H1 (cell line): ENCODE measurements around the gene OPCML. TPM values are rescaled to one million over a fixed set of nuclear protein-coding genes. Genes with fewer than 3 reads are reported as not detected.

Experiments
- CTCF ChIA-PET: fragments of 300-600 bp; sonication (Branson Sonifier 250); formaldehyde crosslinking; loops from one replicate; lab custom pipeline; 2021; ENCODE audit not compliant: partially characterized antibody; lab: Charles Lee
- POLR2A ChIA-PET: fragments of 300-600 bp; sonication (Branson Sonifier 250); formaldehyde crosslinking; loops from one replicate; lab custom pipeline; 2021; ENCODE audit warnings: inconsistent platforms; ENCODE audit not compliant: partially characterized antibody; lab: Charles Lee
- DNase-seq, 2 experiments: peaks; one replicate each; pipeline versions ENCODE4 v3.0.0 to v3.0.0-alpha.2; 2010 to 2022; ENCODE audit warnings: low spot score in 2 of 2, low read depth in 1 of 2, mixed read lengths in 1 of 2
- FAIRE-seq: peaks from 2 replicates; lab custom pipeline; 2011; peaks lifted over from hg19 to GRCh38; lab: Jason Lieb, UNC
- H2AFZ ChIP-seq: 2 replicates; pipeline ENCODE4 v1.8.1; 2012; ENCODE audit warnings: low read length, inconsistent platforms
- H2AK5ac ChIP-seq: 2 replicates; pipeline ENCODE4 v1.6.1; 2013; ENCODE audit warnings: low read depth, low read length
- H2BK120ac ChIP-seq: replicated peaks from 2 replicates; pipeline ENCODE3; 2013; ENCODE audit warnings: low read depth, low read length, inconsistent platforms
- H2BK12ac ChIP-seq: 2 replicates; pipeline ENCODE4 v1.6.1; 2013; ENCODE audit warnings: low read depth, low read length
- H2BK15ac ChIP-seq: 2 replicates; pipeline ENCODE4 v1.6.1; 2013; ENCODE audit warnings: low read length
- H2BK20ac ChIP-seq: 2 replicates; pipeline ENCODE4 v1.6.1; 2013; ENCODE audit warnings: low read length
- H2BK5ac ChIP-seq: 2 replicates; pipeline ENCODE4 v1.6.1; 2013; ENCODE audit warnings: low read depth, low read length
- H3K14ac ChIP-seq: 2 replicates; pipeline ENCODE4 v1.6.1; 2013; ENCODE audit warnings: inconsistent platforms; ENCODE audit not compliant: insufficient read length
- H3K18ac ChIP-seq: 2 replicates; pipeline ENCODE4 v1.6.1; 2013; ENCODE audit warnings: low read length; ENCODE audit errors: extremely low read depth
- H3K23ac ChIP-seq: 2 replicates; pipeline ENCODE4 v1.6.1; 2013; ENCODE audit warnings: inconsistent platforms; ENCODE audit not compliant: insufficient read length
- H3K23me2 ChIP-seq: 2 replicates; pipeline ENCODE4 v1.6.1; 2013; ENCODE audit warnings: low read depth, low read length
- H3K27ac ChIP-seq: 2 replicates; pipeline ENCODE4 v1.6.1; 2011; ENCODE audit warnings: low read depth, low read length, inconsistent platforms
- H3K27me3 ChIP-seq, 4 experiments: replicated peaks in 1 of 4; 1 replicate in 1 of 4; 2 replicates in 3 of 4; pipeline versions ENCODE4 v1.6.1 to v1.8.1; 2011 to 2013; ENCODE audit warnings: low read length in 3 of 4, mild to moderate bottlenecking in 3 of 4, inconsistent platforms in 2 of 4, mixed read lengths in 2 of 4, moderate library complexity in 1 of 4; ENCODE audit not compliant: control insufficient read depth in 3 of 4, insufficient read depth in 3 of 4; ENCODE audit errors: extremely low read depth in 1 of 4
- H3K36me3 ChIP-seq, 4 experiments: 2 replicates each; pipeline versions ENCODE4 v1.6.1 to v1.8.1; 2011 to 2013; ENCODE audit warnings: mild to moderate bottlenecking in 4 of 4, low read length in 3 of 4, moderate library complexity in 2 of 4, control low read depth in 1 of 4, inconsistent platforms in 1 of 4; ENCODE audit not compliant: insufficient read depth in 4 of 4, control insufficient read depth in 2 of 4
- H3K4ac ChIP-seq: replicated peaks from 2 replicates; pipeline ENCODE3; 2013; ENCODE audit warnings: low read length, low read depth, mixed read lengths, inconsistent platforms; ENCODE audit not compliant: insufficient read length
- H3K4me1 ChIP-seq, 4 experiments: replicated peaks in 1 of 4; 1 replicate in 1 of 4; 2 replicates in 3 of 4; pipeline versions ENCODE4 v1.6.1 to v1.8.1; 2011 to 2013; ENCODE audit warnings: low read length in 3 of 4, inconsistent platforms in 2 of 4, mixed read lengths in 1 of 4; ENCODE audit not compliant: insufficient read depth in 4 of 4, control insufficient read depth in 3 of 4
- H3K4me2 ChIP-seq, 2 experiments: 2 replicates each; pipeline versions ENCODE4 v1.6.1 to v1.8.1; 2011 to 2013; ENCODE audit warnings: low read depth in 2 of 2, low read length in 2 of 2, control low read depth in 1 of 2, inconsistent platforms in 1 of 2, mild to moderate bottlenecking in 1 of 2; ENCODE audit not compliant: insufficient read depth in 1 of 2
- H3K4me3 ChIP-seq, 4 experiments: fragments of 200-600, 300-600 bp in 1 of 4; sonication (generic), shearing (Covaris generic), sonication (Bioruptor Twin) in 1 of 4; 2 replicates each; pipeline versions ENCODE4 v1.5.1 to v1.8.1; 2011 to 2016; ENCODE audit warnings: low read length in 4 of 4, low read depth in 3 of 4, control low read depth in 2 of 4, inconsistent platforms in 2 of 4, mild to moderate bottlenecking in 2 of 4, mixed read lengths in 1 of 4, moderate library complexity in 1 of 4; ENCODE audit not compliant: insufficient read depth in 2 of 4; ENCODE audit errors: extremely low read depth in 1 of 4
- H3K56ac ChIP-seq: replicated peaks from 2 replicates; pipeline ENCODE3; 2013; ENCODE audit warnings: low read depth, mild to moderate bottlenecking, mixed read lengths, low read length, inconsistent platforms; ENCODE audit not compliant: insufficient read length
- H3K79me1 ChIP-seq: 2 replicates; pipeline ENCODE4 v1.6.1; 2013; ENCODE audit warnings: low read depth, low read length, control low read depth
- H3K79me2 ChIP-seq, 2 experiments: 2 replicates each; pipeline versions ENCODE4 v1.6.1 to v1.8.1; 2012 to 2013; ENCODE audit warnings: low read length in 2 of 2, mild to moderate bottlenecking in 2 of 2, inconsistent platforms in 1 of 2; ENCODE audit not compliant: insufficient read depth in 2 of 2, control insufficient read depth in 1 of 2
- H3K9ac ChIP-seq, 4 experiments: replicated peaks in 1 of 4; 1 replicate in 1 of 4; 2 replicates in 3 of 4; pipeline versions ENCODE4 v1.6.1 to v1.8.1; 2011 to 2013; ENCODE audit warnings: low read depth in 3 of 4, low read length in 3 of 4, control low read depth in 2 of 4, mild to moderate bottlenecking in 2 of 4, moderate library complexity in 2 of 4, inconsistent platforms in 1 of 4; ENCODE audit errors: extremely low read depth in 1 of 4
- H3K9me3 ChIP-seq, 2 experiments: 2 replicates each; pipeline versions ENCODE4 v1.6.1 to v1.8.1; 2012 to 2013; ENCODE audit warnings: mild to moderate bottlenecking in 2 of 2, moderate library complexity in 2 of 2, control low read depth in 1 of 2, inconsistent platforms in 1 of 2, low read depth in 1 of 2, low read length in 1 of 2, mixed read lengths in 1 of 2; ENCODE audit not compliant: insufficient read depth in 2 of 2
- H4K20me1 ChIP-seq, 2 experiments: replicated peaks in 1 of 2; 2 replicates each; pipeline versions ENCODE3 to v1.8.1; 2011 to 2013; ENCODE audit warnings: inconsistent platforms in 2 of 2, low read length in 2 of 2, mild to moderate bottlenecking in 1 of 2; ENCODE audit not compliant: insufficient read depth in 2 of 2, control insufficient read depth in 1 of 2
- H4K5ac ChIP-seq: 2 replicates; pipeline ENCODE4 v1.6.1; 2013; ENCODE audit warnings: low read length, low read depth, mixed read lengths, inconsistent platforms; ENCODE audit not compliant: insufficient read length
- H4K8ac ChIP-seq: 2 replicates; pipeline ENCODE4 v1.8.0; 2013; ENCODE audit warnings: mild to moderate bottlenecking, moderate library complexity, low read length, inconsistent platforms; ENCODE audit not compliant: insufficient read depth; ENCODE audit errors: extremely low read depth
- H4K91ac ChIP-seq: replicated peaks from 2 replicates; pipeline ENCODE3; 2013; ENCODE audit warnings: low read length, mixed read lengths, inconsistent platforms; ENCODE audit not compliant: insufficient read length
- CHD1 ChIP-seq: IDR thresholded peaks from 2 replicates; pipeline ENCODE4 v1.6.1; 2012; ENCODE audit warnings: low read depth, low read length, improper control_type of control experiment
- CTBP2 ChIP-seq: IDR thresholded peaks from 2 replicates; pipeline ENCODE4 v1.7.0; 2011; ENCODE audit warnings: borderline replicate concordance, mild to moderate bottlenecking, moderate library complexity, mixed read lengths, low read length; ENCODE audit not compliant: insufficient read depth, insufficient read length
- HDAC2 ChIP-seq, 2 experiments: fragments of 300-600 bp in 1 of 2; sonication (generic) in 1 of 2; IDR thresholded peaks; 2 replicates each; pipeline ENCODE4 v1.6.1; 2011 to 2012; ENCODE audit warnings: low read depth in 2 of 2, low read length in 2 of 2, mild to moderate bottlenecking in 2 of 2, moderate library complexity in 2 of 2, borderline replicate concordance in 1 of 2, inconsistent platforms in 1 of 2
- HDAC6 ChIP-seq: IDR thresholded peaks from one replicate; pipeline ENCODE4 v1.7.1; 2012; ENCODE audit warnings: low read depth, mild to moderate bottlenecking, inconsistent platforms, low read length, moderate library complexity
- JUND ChIP-seq: IDR thresholded peaks from 2 replicates; pipeline ENCODE4 v1.6.1; 2011; ENCODE audit warnings: mild to moderate bottlenecking, improper control_type of control experiment, low read length
- MAFK ChIP-seq: IDR thresholded peaks from 2 replicates; pipeline ENCODE4 v1.6.1; 2012; ENCODE audit warnings: low read depth, mild to moderate bottlenecking, improper control_type of control experiment, low read length
- PHF8 ChIP-seq: fragments of 200-600 bp; sonication (generic); conservative IDR thresholded peaks from 2 replicates; pipeline ENCODE4 v1.7.1; 2012; ENCODE audit warnings: low read depth, mild to moderate bottlenecking, inconsistent platforms, low read length, moderate library complexity
- RNF2 ChIP-seq: fragments of 200-900, 300-1000 bp; sonication (generic); IDR thresholded peaks from 2 replicates; pipeline ENCODE4 v1.7.1; 2016; ENCODE audit warnings: borderline replicate concordance, low read depth, mild to moderate bottlenecking, antibody characterized with exemption, low read length; ENCODE audit not compliant: poor library complexity, severe bottlenecking; ENCODE audit errors: missing control alignments
- SP1 ChIP-seq: IDR thresholded peaks from 2 replicates; pipeline ENCODE4 v1.6.1; 2011; ENCODE audit warnings: low read depth, low read length
- SP2 ChIP-seq: IDR thresholded peaks from 2 replicates; pipeline ENCODE4 v1.6.1; 2012; ENCODE audit warnings: mild to moderate bottlenecking, low read length, inconsistent platforms
- SP4 ChIP-seq: IDR thresholded peaks from 2 replicates; pipeline ENCODE4 v1.6.1; 2012; ENCODE audit warnings: low read length, inconsistent platforms
- SRF ChIP-seq: IDR thresholded peaks from 2 replicates; pipeline ENCODE4 v1.6.1; 2011; ENCODE audit warnings: mild to moderate bottlenecking, low read depth, low read length, moderate library complexity
- TAF7 ChIP-seq: optimal IDR thresholded peaks from 2 replicates; pipeline ENCODE3; 2011; ENCODE audit warnings: low read depth, mild to moderate bottlenecking, inconsistent platforms, low read length, moderate library complexity, borderline replicate concordance
- TCF12 ChIP-seq: IDR thresholded peaks from 2 replicates; pipeline ENCODE4 v1.6.1; 2011; ENCODE audit warnings: low read depth, mild to moderate bottlenecking, low read length
- ZNF274 ChIP-seq: IDR thresholded peaks from 2 replicates; pipeline ENCODE4 v1.7.0; 2012; ENCODE audit warnings: low read length, borderline replicate concordance; ENCODE audit errors: extremely low read depth
- WGBS, 2 experiments: shearing (Covaris generic) in 1 of 2; methylation state at CpG; one replicate each; pipeline versions ENCODE4 v1.1.6 to v1.1.7; 2013 to 2015; ENCODE audit warnings: low lambda C conversion rate in 2 of 2, mixed read lengths in 2 of 2, inconsistent platforms in 1 of 2, low coverage in 1 of 2, missing lambda C conversion rate in 1 of 2; ENCODE audit not compliant: insufficient replicate concordance in 2 of 2, insufficient coverage in 1 of 2, insufficient read length in 1 of 2; ENCODE audit errors: extremely low coverage in 1 of 2, missing lambda C conversion rate in 1 of 2; 5-methylcytosine and 5-hydroxymethylcytosine counted together
- polyA plus RNA-seq, 7 experiments: library from polyadenylated mRNA; depleted of rRNA in 3 of 7; stranded (reverse) in 5 of 7; unstranded in 2 of 7; fragments of >200 nt in 5 of 7; fragments of 200-250 nt in 2 of 7; gene quantifications; 1 replicate in 5 of 7; 2 replicates in 1 of 7; 4 replicates in 1 of 7; pipeline versions ENCODE4 v1.2.1 to v1.2.3, GENCODE V29; 2011 to 2013; ENCODE audit warnings: missing spikeins in 2 of 7, mixed read lengths in 2 of 7
- total RNA-seq: library from RNA; stranded (reverse); fragmentation: NEBNext Ultra II Directional; extraction: Animal tissue kit (Norgen Biotek cat#: 25700); gene quantifications from 2 replicates; pipeline ENCODE4 v1.2.1, GENCODE V29; 2021

Gene OPCML
- total and polyA plus RNA-seq, 2 of the 8 experiments (the other 6 are each of a cell fraction or from before 2014, with no cell fraction given) = 2.3 to 3.1 TPM

GRCh38 chr11:133552938-133553337 lies 20.6 kb upstream of the OPCML start:
- Histone ChIP-seq H3K4me2 (no peak overlapping the region), H3K79me2 (no peaks in the 10 kb centered on the region), H3K23me2 (no peaks in the 10 kb centered on the region), H3K9me3 (no peaks in the 10 kb centered on the region), H3K18ac (no peak overlapping the region), H2BK20ac (no peak overlapping the region), H3K14ac (no peak overlapping the region), H2AK5ac (no peak overlapping the region), H4K8ac (no peak overlapping the region), H3K9ac (no peak overlapping the region), H3K36me3 (peaks cover 0 to 2% (median 0%) of the 10 kb centered on the region in 4 experiments; a peak in 1 of 8 replicates), H3K27ac (no peak overlapping the region), H2AFZ (no peak overlapping the region), H2BK5ac (no peak overlapping the region), H3K56ac (no peak overlapping the region), H2BK120ac (no peak overlapping the region), H3K4me1 (peaks cover 0 to 3% (median 0%) of the 10 kb centered on the region in 4 experiments; a peak in 2 of 7 replicates), H3K27me3 (no peaks in the 10 kb centered on the region), H3K23ac (no peak overlapping the region), H3K4me3 (no peak overlapping the region), H3K79me1 (no peaks in the 10 kb centered on the region), H4K91ac (no peak overlapping the region), H4K20me1 (no peaks in the 10 kb centered on the region), H3K4ac (no peak overlapping the region), H2BK12ac (no peak overlapping the region), H2BK15ac (no peak overlapping the region), H4K5ac (no peak overlapping the region)
- no peak for FAIRE-seq
- ChIA-PET POLR2A (no interaction called here), CTCF (interaction anchor here (6.1 kb wide), 1 partner anchor 23 kb away, joined by 31 read pairs; no protein-coding TSS in a partner anchor)
- 83% methylated on average over 6 of the region's 6 CpGs; no CpG with 5 or more reads in 1 of the 2 experiments for WGBS, 2 experiments
- no peak for TF ChIP-seq CHD1
- TF ChIP-seq RNF2 = no peak
- TF ChIP-seq TAF7 = no peak
- TF ChIP-seq CTBP2 = no peak
- TF ChIP-seq PHF8 = no peak
- TF ChIP-seq SP2 = no peak
- TF ChIP-seq SP1 = no peak
- TF ChIP-seq HDAC2 (IDR thresholded peaks at IDR 0.05; ENCODE audit: borderline replicate concordance in 1 of 2, low read depth in 2 of 2, low read length in 2 of 2) = no peak
- TF ChIP-seq JUND = no peak
- no peak for TF ChIP-seq SRF
- no peak for TF ChIP-seq SP4
- TF ChIP-seq MAFK = no peak
- TF ChIP-seq TCF12 = no peak
- TF ChIP-seq ZNF274 = no peak
- TF ChIP-seq HDAC6 = no peak
- DNase-seq = no peak
